ENCODE measurements around the gene GLIS1. TPM values are rescaled to one million over a fixed set of nuclear protein-coding genes. Genes with fewer than 3 reads are reported as not detected.

Gene GLIS1
- total and polyA plus RNA-seq, 2 donors (not counting 3 experiments of a cell fraction or from before 2014, with no cell fraction given) = not detected

DNA sequence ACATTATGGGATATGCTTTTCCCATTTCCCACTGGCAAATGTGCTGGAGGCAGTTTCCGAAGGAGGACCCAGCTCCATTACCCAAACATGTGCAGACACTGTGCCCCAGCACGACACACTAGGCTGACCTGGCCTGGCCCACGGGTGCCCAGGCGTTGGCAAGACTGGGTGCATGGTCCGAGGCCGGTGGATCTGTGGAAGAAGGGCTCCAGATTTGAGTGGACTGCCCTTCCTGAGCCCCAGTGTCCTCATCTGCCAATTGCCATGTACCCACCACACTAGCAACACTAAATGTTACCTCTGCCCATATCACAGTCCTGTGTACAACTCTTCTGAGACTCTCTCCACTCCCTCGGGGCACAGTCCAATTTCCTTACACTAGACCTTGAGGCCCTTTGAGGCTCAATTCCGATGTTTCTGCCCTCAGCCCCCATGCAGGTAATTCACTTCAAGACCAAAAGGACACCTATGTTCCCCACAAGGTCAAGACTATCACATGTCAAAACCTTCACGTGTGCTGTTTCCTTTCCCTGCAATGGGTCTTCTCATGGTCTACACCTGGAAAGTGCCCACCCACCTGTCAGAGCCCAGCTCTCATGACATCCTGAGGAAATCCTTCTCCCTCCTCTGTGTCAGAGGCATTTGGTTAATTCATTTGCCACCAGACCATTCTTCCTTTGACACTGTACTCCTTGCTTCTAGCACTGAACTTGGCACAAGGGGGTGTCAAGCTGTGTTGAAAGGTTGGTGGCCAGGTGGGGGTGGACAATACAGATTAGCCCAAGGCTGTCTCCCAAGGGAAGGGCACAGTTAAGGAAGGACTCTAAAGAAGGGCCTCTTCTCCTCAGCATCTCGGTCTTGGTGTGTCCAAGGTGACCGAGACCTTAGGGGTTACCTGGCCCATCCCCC lies 154.8 kb downstream of the GLIS1 start:
- no peak overlapping the region for H3K4me2 ChIP-seq (ENCODE audit: insufficient read depth, low read length)
- H3K9me3 ChIP-seq (replicated peaks; ENCODE audit: control insufficient read depth, insufficient read depth, low read length) = no peaks in the 10 kb centered on the region
- no peak overlapping the region for H3K4me3 ChIP-seq (replicated peaks in 1 of 3; ENCODE audit: insufficient read depth in 1 of 3, low read depth in 1 of 3, low read length in 3 of 3)
- no peak overlapping the region for H2AFZ ChIP-seq (ENCODE audit: low read depth, low read length)
- no peaks in the 10 kb centered on the region for H3K4me1 ChIP-seq (ENCODE audit: control insufficient read depth, extremely low read depth, insufficient read depth, low read length)
- FAIRE-seq = no peak
- peaks cover 4 to 9% of the 10 kb centered on the region in 2 experiments for H3K27me3 ChIP-seq (ENCODE audit: control insufficient read depth in 2 of 2, insufficient read depth in 2 of 2, low read length in 2 of 2)
- ChIA-PET CTCF (no interaction called here), POLR2A (no interaction called here)
- no peaks in the 10 kb centered on the region for H3K36me3 ChIP-seq (ENCODE audit: control insufficient read depth in 2 of 2, extremely low read depth in 1 of 2, insufficient read depth in 2 of 2, low read length in 2 of 2)
- TF ChIP-seq, protein P1, sequence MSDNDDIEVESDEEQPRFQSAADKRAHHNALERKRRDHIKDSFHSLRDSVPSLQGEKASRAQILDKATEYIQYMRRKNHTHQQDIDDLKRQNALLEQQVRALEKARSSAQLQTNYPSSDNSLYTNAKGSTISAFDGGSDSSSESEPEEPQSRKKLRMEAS (IDR thresholded peaks at IDR 0.05; ENCODE audit: insufficient read depth, insufficient read length) = no peak
- TF ChIP-seq, protein P2, sequence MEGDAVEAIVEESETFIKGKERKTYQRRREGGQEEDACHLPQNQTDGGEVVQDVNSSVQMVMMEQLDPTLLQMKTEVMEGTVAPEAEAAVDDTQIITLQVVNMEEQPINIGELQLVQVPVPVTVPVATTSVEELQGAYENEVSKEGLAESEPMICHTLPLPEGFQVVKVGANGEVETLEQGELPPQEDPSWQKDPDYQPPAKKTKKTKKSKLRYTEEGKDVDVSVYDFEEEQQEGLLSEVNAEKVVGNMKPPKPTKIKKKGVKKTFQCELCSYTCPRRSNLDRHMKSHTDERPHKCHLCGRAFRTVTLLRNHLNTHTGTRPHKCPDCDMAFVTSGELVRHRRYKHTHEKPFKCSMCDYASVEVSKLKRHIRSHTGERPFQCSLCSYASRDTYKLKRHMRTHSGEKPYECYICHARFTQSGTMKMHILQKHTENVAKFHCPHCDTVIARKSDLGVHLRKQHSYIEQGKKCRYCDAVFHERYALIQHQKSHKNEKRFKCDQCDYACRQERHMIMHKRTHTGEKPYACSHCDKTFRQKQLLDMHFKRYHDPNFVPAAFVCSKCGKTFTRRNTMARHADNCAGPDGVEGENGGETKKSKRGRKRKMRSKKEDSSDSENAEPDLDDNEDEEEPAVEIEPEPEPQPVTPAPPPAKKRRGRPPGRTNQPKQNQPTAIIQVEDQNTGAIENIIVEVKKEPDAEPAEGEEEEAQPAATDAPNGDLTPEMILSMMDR (IDR thresholded peaks at IDR 0.05; ENCODE audit: extremely low read depth in 1 of 2, insufficient read depth in 1 of 2, low read depth in 1 of 2, low read length in 2 of 2) = no peak
- TF ChIP-seq POLR2A (IDR thresholded peaks at IDR 0.05; ENCODE audit: low read depth, low read length) (no peak), MYC (IDR thresholded peaks at IDR 0.05; ENCODE audit: low read depth, low read length) (no peak), POLR2AphosphoS5 (IDR thresholded peaks at IDR 0.05; ENCODE audit: insufficient read depth, low read depth, low read length) (no peak), FOS (IDR thresholded peaks at IDR 0.05; ENCODE audit: borderline replicate concordance, insufficient read depth, low read length) (no peak), EZH2 (IDR thresholded peaks at IDR 0.05; ENCODE audit: borderline replicate concordance, low read depth, low read length, severe bottlenecking) (no peak), JUN (IDR thresholded peaks at IDR 0.05; ENCODE audit: borderline replicate concordance, insufficient read depth, insufficient read length, low read depth) (no peak), GATA2 (IDR thresholded peaks at IDR 0.05; ENCODE audit: insufficient read depth, insufficient read length, low read depth, low read length) (no peak)
- BruUV-seq (replicated peaks) = no TSS peak
- no peaks in the 10 kb centered on the region for H4K20me1 ChIP-seq (replicated peaks; ENCODE audit: control insufficient read depth, extremely low read depth, insufficient read depth, low read length)
- no peaks in the 10 kb centered on the region for H3K79me2 ChIP-seq (ENCODE audit: control insufficient read depth, insufficient read depth, low read length)
- dilution Hi-C loops (cut with MboI; ENCODE audit: extremely low pct_ligation_motif_present, low sequenced_read_pairs) (no loop called here), intact Hi-C loops (cut with micrococcal nuclease) (no loop called here)
- no peak overlapping the region for H3K9ac ChIP-seq (replicated peaks; ENCODE audit: extremely low read depth, insufficient read depth, low read length)
- DNase-seq (ENCODE audit: low read depth, low spot score) = no peak
- H3K9me1 ChIP-seq (replicated peaks; ENCODE audit: control insufficient read depth, extremely low read depth, insufficient read depth, low read length) = no peaks in the 10 kb centered on the region
- H3K27ac ChIP-seq (ENCODE audit: insufficient read depth, low read depth, low read length) = no peak overlapping the region
